Prostate gland (tissue), 2 donors: ENCODE measurements around the gene DENND2A. TPM values are rescaled to one million over a fixed set of nuclear protein-coding genes. Genes with fewer than 3 reads are reported as not detected.

Experiments
- DNase-seq: peaks from one replicate; pipeline ENCODE4 v3.0.0-alpha.2; 2019; ENCODE audit warnings: low spot score
- H3K27ac ChIP-seq, 2 donors: fragments of 200-600 bp; sonication (generic); 2 replicates each; pipeline ENCODE4 v1.5.1; 2017 to 2019
- H3K27me3 ChIP-seq: fragments of 200-600 bp; sonication (generic); replicated peaks from 2 replicates; pipeline ENCODE4 v1.5.1; 2019; ENCODE audit not compliant: insufficient read depth
- H3K36me3 ChIP-seq, 2 donors: fragments of 200-600 bp; sonication (generic); 1 replicate in 1 of 2; 2 replicates in 1 of 2; pipeline versions ENCODE4 v1.5.1 to v1.8.1; 2017 to 2019
- H3K4me1 ChIP-seq: fragments of 200-600 bp; sonication (generic); replicated peaks from 2 replicates; pipeline ENCODE4 v1.5.1; 2019
- H3K4me3 ChIP-seq, 2 donors: fragments of 200-600 bp; sonication (generic); 2 replicates each; pipeline ENCODE4 v1.5.1; 2017 to 2019
- H3K9me3 ChIP-seq: fragments of 200-600 bp; sonication (generic); 2 replicates; pipeline ENCODE4 v1.5.1; 2017
- POLR2A ChIP-seq: fragments of 450-650 bp; IDR thresholded peaks from one replicate; pipeline ENCODE4 v1.6.1; 2016; ENCODE audit warnings: antibody characterized with exemption, mild to moderate bottlenecking
- POLR2AphosphoS5 ChIP-seq: sonication (generic); formaldehyde crosslinking; IDR thresholded peaks from one replicate; pipeline ENCODE4 v1.6.1; 2017; ENCODE audit warnings: antibody characterized with exemption
- WGBS: methylation state at CpG from one replicate; pipeline ENCODE4 v1.1.5; 2018; 5-methylcytosine and 5-hydroxymethylcytosine counted together
- intact Hi-C: fragments of 100-400 bp; cut with DNase I; formaldehyde crosslinking; loops from one replicate; pipeline ENCODE4 v1.14.2; 2022
- total RNA-seq, 2 donors: library from RNA; depleted of rRNA; stranded (reverse); fragments of >200 nt; gene quantifications; one replicate each; pipeline ENCODE4 v1.1.0, GENCODE V29; 2016
- TF ChIP-seq, protein P1 (sequence below), 4 experiments: fragments of 200-600 bp in 2 of 4; fragments of 450-650 bp in 2 of 4; sonication (generic) in 2 of 4; IDR thresholded peaks; 1 replicate in 3 of 4; 2 replicates in 1 of 4; pipeline ENCODE4 v1.5.1; 2016 to 2019; ENCODE audit warnings: antibody characterized with exemption in 4 of 4, mild to moderate bottlenecking in 2 of 4, moderate library complexity in 2 of 4

The DENND2A gene
- total RNA-seq, 2 donors from 2014 or later, result 4.0 to 9.2 TPM

GRCh38 chr7:140655511-140656408 is 15.1 kb upstream of the DENND2A start:
- H3K27ac ChIP-seq, result peak overlapping the region; percentile 83 to 84
- 89% methylated on average over 16 of the region's 16 CpGs for WGBS
- intact Hi-C loops, result loop anchor here (5.0 to 10.0 kb wide), 2 partner anchors 178 to 481 kb away; partner anchors contain the start of genes KDM7A and MKRN1

DNA sequence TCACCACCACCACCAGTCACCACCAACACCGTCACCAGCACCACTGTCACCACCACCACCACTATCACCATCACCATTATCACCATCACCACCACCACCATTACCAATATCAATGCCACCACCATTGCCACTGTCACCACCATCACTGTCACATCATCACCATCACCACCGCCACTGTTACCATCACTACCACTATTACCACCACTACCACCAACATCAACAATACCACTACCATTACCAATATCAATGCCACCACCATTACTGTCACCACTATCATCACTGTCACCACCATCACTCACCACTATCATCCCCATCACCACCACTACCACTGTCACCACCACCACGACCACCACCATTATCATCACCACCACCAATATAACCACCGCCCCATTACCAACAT is 14.0 kb upstream of the DENND2A start:
- TF ChIP-seq POLR2AphosphoS5 (no peak), POLR2A (no peak)
- TF ChIP-seq, protein P1, sequence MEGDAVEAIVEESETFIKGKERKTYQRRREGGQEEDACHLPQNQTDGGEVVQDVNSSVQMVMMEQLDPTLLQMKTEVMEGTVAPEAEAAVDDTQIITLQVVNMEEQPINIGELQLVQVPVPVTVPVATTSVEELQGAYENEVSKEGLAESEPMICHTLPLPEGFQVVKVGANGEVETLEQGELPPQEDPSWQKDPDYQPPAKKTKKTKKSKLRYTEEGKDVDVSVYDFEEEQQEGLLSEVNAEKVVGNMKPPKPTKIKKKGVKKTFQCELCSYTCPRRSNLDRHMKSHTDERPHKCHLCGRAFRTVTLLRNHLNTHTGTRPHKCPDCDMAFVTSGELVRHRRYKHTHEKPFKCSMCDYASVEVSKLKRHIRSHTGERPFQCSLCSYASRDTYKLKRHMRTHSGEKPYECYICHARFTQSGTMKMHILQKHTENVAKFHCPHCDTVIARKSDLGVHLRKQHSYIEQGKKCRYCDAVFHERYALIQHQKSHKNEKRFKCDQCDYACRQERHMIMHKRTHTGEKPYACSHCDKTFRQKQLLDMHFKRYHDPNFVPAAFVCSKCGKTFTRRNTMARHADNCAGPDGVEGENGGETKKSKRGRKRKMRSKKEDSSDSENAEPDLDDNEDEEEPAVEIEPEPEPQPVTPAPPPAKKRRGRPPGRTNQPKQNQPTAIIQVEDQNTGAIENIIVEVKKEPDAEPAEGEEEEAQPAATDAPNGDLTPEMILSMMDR (IDR thresholded peaks at IDR 0.05), result no peak
- H3K9me3 ChIP-seq, result no peaks in the 10 kb centered on the region
- intact Hi-C loops, result loop anchor here (1.0 to 10.0 kb wide), 3 partner anchors 136 to 480 kb away; partner anchors contain the start of genes KDM7A and MKRN1
- peaks cover 9% of the 10 kb centered on the region for H3K4me1 ChIP-seq
- no peak for DNase-seq
- H3K36me3 ChIP-seq, result no peaks in the 10 kb centered on the region
- H3K27me3 ChIP-seq, result no peaks in the 10 kb centered on the region
- no peak overlapping the region for H3K27ac ChIP-seq
- 95% methylated on average over 4 of the region's 4 CpGs for WGBS
- H3K4me3 ChIP-seq, result no peak overlapping the region

More at GRCh38 chr7:140655511-140656408, 15.1 kb upstream of the DENND2A start:
- no peak for DNase-seq
- TF ChIP-seq, protein P1 (IDR thresholded peaks at IDR 0.05), result no peak
- TF ChIP-seq POLR2AphosphoS5 (no peak), POLR2A (no peak)
- Histone ChIP-seq H3K36me3 (no peaks in the 10 kb centered on the region), H3K9me3 (no peaks in the 10 kb centered on the region), H3K4me3 (no peak overlapping the region), H3K4me1 (peaks cover 9% of the 10 kb centered on the region), H3K27me3 (no peaks in the 10 kb centered on the region)

DNA sequence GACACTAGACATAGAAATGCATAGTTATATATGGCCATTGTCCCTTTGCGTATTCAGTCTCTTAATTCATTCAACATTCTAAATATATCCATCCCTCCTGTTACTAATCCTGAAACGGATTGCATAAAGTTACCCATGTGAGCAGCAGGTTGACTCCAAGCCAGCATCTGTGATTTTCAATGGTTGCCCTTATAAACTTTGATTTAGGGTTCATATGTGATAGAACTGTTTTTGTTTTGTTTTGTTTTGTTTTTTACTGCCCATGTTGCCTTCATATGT is 13.4 kb upstream of the DENND2A start:
- WGBS, result 76% methylated on average over 2 of the region's 2 CpGs
- no peaks in the 10 kb centered on the region for H3K27me3 ChIP-seq
- no peaks in the 10 kb centered on the region for H3K9me3 ChIP-seq
- peaks cover 9% of the 10 kb centered on the region for H3K4me1 ChIP-seq
- H3K4me3 ChIP-seq, result no peak overlapping the region
- intact Hi-C loops, result loop anchor here (1.0 to 10.0 kb wide), 2 partner anchors 136 to 479 kb away; partner anchors contain the start of gene KDM7A
- no peak for DNase-seq
- no peak overlapping the region for H3K27ac ChIP-seq
- TF ChIP-seq, protein P1 (IDR thresholded peaks at IDR 0.05), result no peak
- TF ChIP-seq POLR2A, result no peak
- no peak for TF ChIP-seq POLR2AphosphoS5
- no peaks in the 10 kb centered on the region for H3K36me3 ChIP-seq

GRCh38 chr7:140653319-140654108 is 12.9 kb upstream of the DENND2A start:
- 20% methylated on average over 15 of the region's 15 CpGs for WGBS

More at GRCh38 chr7:140653319-140654108, 12.9 kb upstream of the DENND2A start:
- peak; percentile 75 for DNase-seq
- intact Hi-C loops, result loop anchor here (1.0 to 10.0 kb wide), 2 partner anchors 135 to 479 kb away; partner anchors contain the start of gene KDM7A
- H3K27ac ChIP-seq, result no peak overlapping the region
- H3K36me3 ChIP-seq, result no peaks in the 10 kb centered on the region
- peak; percentile 59 for TF ChIP-seq POLR2AphosphoS5
- TF ChIP-seq POLR2A, result no peak
- TF ChIP-seq, protein P1 (IDR thresholded peaks at IDR 0.05), result peak; percentile 68 to 90 (median 84)
- no peaks in the 10 kb centered on the region for H3K27me3 ChIP-seq
- no peaks in the 10 kb centered on the region for H3K9me3 ChIP-seq
- no peak overlapping the region for H3K4me3 ChIP-seq
- peaks cover 9% of the 10 kb centered on the region for H3K4me1 ChIP-seq
